ENCODE results near the gene RBM41. TPM values are rescaled to one million over a fixed set of nuclear protein-coding genes. Genes with fewer than 3 reads are reported as not detected.
"Not testable (repeated sequence)": the region's sequence is repeated elsewhere in the genome, so short reads cannot be mapped to it uniquely, and the experiment has no call there.

The RBM41 gene
- polyA plus RNA-seq (2012; ENCODE audit: insufficient read depth, insufficient read length, low read depth): 6.7 TPM

DNA sequence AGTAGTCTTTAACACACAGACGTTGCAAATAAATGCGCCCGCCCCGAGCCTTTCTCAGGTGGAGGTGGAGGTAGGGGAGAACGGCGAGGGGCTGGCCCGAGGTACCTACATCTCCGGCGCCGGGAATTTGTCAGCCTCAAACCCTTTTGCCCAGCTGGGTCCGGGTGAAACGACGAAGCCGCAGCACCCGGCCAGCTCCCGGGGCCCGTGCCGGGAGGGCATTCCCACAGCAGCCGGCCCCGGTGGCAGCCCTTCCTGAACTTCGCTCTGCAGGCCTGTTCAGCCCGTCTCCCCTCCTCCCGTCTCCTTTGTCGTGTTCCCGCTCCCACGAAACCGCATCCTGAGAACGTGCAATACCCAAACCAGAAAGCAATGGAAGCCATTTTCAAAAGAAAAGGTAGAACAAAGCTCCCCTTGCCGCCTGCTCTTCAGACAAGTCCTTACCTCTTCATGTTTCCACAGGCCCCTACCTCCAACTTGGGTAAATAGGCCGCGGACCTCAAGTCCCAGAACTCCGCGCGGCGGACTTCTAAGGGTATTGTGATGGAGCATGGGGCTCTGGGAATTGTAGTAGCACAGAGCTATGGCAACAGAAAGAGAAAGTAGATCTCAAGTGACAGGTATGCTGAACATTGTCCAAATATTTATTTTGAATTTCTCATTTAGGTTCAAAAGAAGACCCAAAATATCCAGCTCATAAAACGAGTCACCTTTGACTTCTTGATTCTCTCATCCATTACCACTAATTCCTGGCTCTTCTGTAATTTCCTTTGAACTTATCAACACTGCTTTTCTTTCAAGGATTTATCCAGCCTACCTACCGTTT lies at the start of gene RBM41:
RBM41 (minus strand) TSS at position 501 of the 826 bp plus-strand sequence; CDS start at position 452, 49 bp downstream.
- no peaks in the 10 kb centered on the region for H3K9me3 ChIP-seq
- peaks cover 3% of the 10 kb centered on the region; the same call in 1 of the 2 replicates for H3K36me3 ChIP-seq
- H3K4me3 ChIP-seq (ENCODE audit: low read depth, low read length): peak within 1 kb of the TSS; percentile 74
- peak; percentile 64 for DNase-seq
- TF ChIP-seq, protein P1, sequence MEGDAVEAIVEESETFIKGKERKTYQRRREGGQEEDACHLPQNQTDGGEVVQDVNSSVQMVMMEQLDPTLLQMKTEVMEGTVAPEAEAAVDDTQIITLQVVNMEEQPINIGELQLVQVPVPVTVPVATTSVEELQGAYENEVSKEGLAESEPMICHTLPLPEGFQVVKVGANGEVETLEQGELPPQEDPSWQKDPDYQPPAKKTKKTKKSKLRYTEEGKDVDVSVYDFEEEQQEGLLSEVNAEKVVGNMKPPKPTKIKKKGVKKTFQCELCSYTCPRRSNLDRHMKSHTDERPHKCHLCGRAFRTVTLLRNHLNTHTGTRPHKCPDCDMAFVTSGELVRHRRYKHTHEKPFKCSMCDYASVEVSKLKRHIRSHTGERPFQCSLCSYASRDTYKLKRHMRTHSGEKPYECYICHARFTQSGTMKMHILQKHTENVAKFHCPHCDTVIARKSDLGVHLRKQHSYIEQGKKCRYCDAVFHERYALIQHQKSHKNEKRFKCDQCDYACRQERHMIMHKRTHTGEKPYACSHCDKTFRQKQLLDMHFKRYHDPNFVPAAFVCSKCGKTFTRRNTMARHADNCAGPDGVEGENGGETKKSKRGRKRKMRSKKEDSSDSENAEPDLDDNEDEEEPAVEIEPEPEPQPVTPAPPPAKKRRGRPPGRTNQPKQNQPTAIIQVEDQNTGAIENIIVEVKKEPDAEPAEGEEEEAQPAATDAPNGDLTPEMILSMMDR (IDR thresholded peaks at IDR 0.05; ENCODE audit: low read depth, low read length): no peak
- no peaks in the 10 kb centered on the region for H3K27me3 ChIP-seq
- no peaks in the 10 kb centered on the region for H3K4me1 ChIP-seq

DNA sequence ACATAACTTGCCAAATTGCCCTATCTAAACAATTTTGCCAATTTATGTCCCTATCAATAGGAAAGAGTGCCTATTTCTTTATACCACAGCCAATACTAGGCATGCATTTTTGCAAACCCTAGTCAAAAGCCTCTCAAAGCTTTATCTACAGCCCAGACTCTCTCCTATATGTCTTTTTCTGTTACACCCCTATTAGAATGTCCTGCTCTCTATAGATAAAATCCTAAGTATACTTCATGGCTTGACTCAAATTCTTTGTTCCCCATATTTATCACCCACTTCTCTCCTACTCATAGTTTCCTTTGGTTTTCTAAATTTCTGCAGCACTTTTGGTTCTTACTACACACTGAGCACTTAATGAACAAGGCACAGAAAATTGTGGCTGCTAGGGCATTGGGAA lies 49.6 kb upstream of the RBM41 start:
- TF ChIP-seq, protein P1 (IDR thresholded peaks at IDR 0.05; ENCODE audit: low read depth, low read length): no peak
- no peaks in the 10 kb centered on the region for H3K27me3 ChIP-seq
- no peaks in the 10 kb centered on the region for H3K9me3 ChIP-seq
- no peaks in the 10 kb centered on the region for H3K36me3 ChIP-seq
- no peak for DNase-seq
- H3K4me1 ChIP-seq: no peaks in the 10 kb centered on the region
- no peak overlapping the region for H3K4me3 ChIP-seq (ENCODE audit: low read depth, low read length)

DNA sequence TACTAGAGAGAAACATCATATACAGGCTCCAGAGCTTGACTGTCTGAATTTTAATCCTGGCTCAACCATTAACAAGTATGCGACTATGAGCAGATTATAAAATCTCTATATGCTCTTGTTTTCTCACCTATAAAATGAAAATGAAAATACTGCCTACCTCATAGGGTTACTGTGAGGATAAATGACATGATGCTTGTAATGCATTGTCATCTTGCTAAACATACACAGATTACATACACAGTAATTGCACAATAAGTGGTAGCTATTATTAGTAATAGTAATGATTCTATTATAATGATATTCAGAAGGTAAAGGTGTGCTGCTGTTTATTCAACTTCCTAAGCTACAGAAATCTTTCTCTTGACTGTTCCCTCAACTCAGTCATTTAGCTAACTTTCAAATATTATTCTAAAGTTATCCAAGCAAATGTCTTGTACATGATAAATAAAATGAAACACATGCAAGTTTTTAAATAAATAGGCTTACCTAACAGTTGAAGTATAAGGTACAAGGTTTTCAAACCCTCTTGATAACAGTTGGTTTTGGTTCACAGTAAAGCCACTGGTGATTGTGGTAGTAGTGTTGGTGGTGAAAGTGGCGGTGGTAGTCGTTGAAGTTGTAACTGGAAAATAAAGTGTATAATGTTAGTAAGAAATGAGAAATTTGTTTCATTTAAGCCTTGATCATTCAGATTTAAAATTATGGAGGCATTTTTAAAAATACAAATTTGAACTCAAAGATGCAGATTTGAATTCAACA lies 48.7 kb upstream of the RBM41 start:
- DNase-seq: no peak
- no peak overlapping the region for H3K4me3 ChIP-seq (ENCODE audit: low read depth, low read length)
- no peaks in the 10 kb centered on the region for H3K9me3 ChIP-seq
- TF ChIP-seq, protein P1 (IDR thresholded peaks at IDR 0.05; ENCODE audit: low read depth, low read length): no peak
- no peaks in the 10 kb centered on the region for H3K27me3 ChIP-seq
- no peaks in the 10 kb centered on the region for H3K36me3 ChIP-seq
- H3K4me1 ChIP-seq: no peaks in the 10 kb centered on the region

DNA sequence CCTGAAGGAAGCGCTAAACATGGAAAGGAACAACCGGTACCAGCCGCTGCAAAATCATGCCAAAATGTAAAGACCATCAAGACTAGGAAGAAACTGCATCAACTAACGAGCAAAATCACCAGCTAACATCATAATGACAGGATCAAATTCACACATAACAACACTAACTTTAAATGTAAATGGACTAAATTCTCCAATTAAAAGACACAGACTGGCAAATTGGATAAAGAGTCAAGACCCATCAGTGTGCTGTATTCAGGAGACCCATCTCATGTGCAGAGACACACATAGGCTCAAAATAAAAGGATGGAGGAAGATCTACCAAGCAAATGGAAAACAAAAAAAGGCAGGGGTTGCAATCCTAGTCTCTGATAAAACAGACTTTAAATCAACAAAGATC lies 39.0 kb upstream of the RBM41 start:
- H3K4me1 ChIP-seq; H3K27me3 ChIP-seq; H3K4me3 ChIP-seq (ENCODE audit: low read depth, low read length); DNase-seq; H3K36me3 ChIP-seq; H3K9me3 ChIP-seq: not testable (repeated sequence)

DNA sequence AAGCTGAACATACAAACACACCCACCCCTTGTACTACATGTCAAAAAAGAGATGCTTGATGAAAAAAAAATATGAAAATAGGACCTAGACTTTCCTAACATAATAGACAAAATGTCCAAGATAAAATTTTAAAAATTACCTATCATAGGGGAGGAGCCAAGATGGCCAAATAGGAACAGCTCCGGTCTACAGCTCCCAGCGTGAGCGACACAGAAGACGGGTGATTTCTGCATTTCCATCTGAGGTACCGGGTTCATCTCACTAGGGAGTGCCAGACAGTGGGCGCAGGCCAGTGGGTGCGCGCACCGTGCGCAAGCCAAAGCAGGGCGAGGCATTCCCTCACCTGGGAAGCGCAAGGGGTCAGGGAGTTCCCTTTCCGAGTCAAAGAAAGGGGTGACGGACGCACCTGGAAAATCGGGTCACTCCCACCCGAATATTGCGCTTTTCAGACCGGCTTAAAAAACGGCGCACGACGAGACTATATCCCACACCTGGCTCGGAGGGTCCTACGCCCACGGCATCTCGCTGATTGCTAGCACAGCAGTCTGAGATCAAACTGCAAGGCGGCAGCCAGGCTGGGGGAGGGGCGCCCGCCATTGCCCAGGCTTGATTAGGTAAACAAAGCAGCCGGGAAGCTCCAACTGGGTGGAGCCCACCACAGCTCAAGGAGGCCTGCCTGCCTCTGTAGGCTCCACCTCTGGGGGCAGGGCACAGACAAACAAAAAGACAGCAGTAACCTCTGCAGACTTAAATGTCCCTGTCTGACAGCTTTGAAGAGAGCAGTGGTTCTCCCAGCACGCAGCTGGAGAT lies 37.2 kb upstream of the RBM41 start:
- DNase-seq; H3K9me3 ChIP-seq; H3K36me3 ChIP-seq; H3K27me3 ChIP-seq; H3K4me1 ChIP-seq; H3K4me3 ChIP-seq (ENCODE audit: low read depth, low read length): not testable (repeated sequence)

DNA sequence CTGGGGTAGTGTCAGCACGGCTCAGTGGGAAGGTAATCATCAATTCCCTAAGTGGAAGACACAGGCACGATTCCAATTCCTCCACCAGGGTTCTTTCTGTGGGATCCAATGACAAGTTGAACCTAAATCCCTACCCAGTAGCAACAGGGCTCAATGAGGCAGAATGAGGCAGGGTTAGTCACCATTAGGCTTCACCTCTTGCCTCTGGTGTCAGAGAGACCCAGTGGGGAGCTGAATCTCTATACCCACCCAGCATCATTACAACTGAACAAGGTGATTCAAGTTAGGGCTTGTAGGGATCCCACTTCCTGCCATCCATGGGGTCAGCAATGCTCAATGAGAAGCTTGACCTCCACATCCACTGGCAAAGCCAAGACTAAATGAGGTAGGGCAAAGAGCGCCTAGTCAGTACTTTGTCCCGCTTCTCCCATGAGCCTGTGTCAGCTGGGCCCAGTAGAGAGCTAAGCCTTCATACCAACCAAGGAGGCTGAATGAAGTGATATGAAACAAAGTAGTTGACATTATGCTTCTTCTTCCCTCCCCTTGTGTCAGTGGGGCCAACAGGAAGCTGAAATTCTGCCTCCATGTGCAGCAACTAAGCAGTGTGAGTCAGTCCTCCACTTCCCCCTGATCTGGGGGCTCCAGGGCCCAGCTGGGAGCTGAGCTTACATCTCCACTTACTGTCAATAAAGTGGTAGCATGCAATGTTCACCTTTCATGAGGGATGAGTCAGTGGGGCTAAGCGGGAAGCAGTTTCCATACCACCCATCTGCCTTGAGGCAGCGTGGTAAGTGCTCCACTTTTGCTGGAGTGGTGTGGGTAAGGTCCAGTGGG lies 36.4 kb upstream of the RBM41 start:
- Histone ChIP-seq H3K4me3 (ENCODE audit: low read depth, low read length) (no peak overlapping the region), H3K36me3 (no peaks in the 10 kb centered on the region), H3K4me1 (no peaks in the 10 kb centered on the region), H3K9me3 (no peaks in the 10 kb centered on the region), H3K27me3 (no peaks in the 10 kb centered on the region)
- TF ChIP-seq, protein P1 (IDR thresholded peaks at IDR 0.05; ENCODE audit: low read depth, low read length): no peak
- DNase-seq: no peak

Data from BE2C (cell line).